ENCODE measurements around the gene DPYSL4. TPM values are rescaled to one million over a fixed set of nuclear protein-coding genes. Genes with fewer than 3 reads are reported as not detected.

Gene DPYSL4
- total RNA-seq, 1 donor from 2014 or later, result 0.53 TPM

- ChIA-PET CTCF (no interaction called here), POLR2A (no interaction called here)
- no peak for DNase-seq
- Mint-ChIP-seq H3K4me3 (no peak overlapping the region), H3K4me1 (peaks cover 4% of the 10 kb centered on the region), H3K27ac (no peak overlapping the region), H3K9me3 (peaks cover 3% of the 10 kb centered on the region), H3K36me3 (ENCODE audit: low read depth) (no peaks in the 10 kb centered on the region), H3K27me3 (peaks cover 20% of the 10 kb centered on the region)
- no peak for ATAC-seq (ENCODE audit: low read depth)
- intact Hi-C loops (cut with micrococcal nuclease), result no loop called here
- no peak for TF ChIP-seq CTCF (IDR thresholded peaks at IDR 0.05)
Measured at GRCh38 chr10:132192991-132193665, 6.4 kb downstream of the DPYSL4 start.

- ChIA-PET CTCF (no interaction called here), POLR2A (no interaction called here)
- H3K27me3 Mint-ChIP-seq, result peaks cover 11% of the 10 kb centered on the region
- H3K27ac Mint-ChIP-seq, result no peak overlapping the region
- H3K4me3 Mint-ChIP-seq, result no peak overlapping the region
- DNase-seq (no peak), ATAC-seq (ENCODE audit: low read depth) (no peak)
- no peaks in the 10 kb centered on the region for H3K36me3 Mint-ChIP-seq (ENCODE audit: low read depth)
- intact Hi-C loops (cut with micrococcal nuclease), result no loop called here
- H3K4me1 Mint-ChIP-seq, result no peaks in the 10 kb centered on the region
- no peak for TF ChIP-seq CTCF (IDR thresholded peaks at IDR 0.05)
- H3K9me3 Mint-ChIP-seq, result peaks cover 3% of the 10 kb centered on the region
Measured at GRCh38 chr10:132193907-132194552, 7.3 kb downstream of the DPYSL4 start.

GRCh38 chr10:132194726-132195125 is 8.0 kb downstream of the DPYSL4 start:
- Mint-ChIP-seq H3K27me3 (peaks cover 4% of the 10 kb centered on the region), H3K4me1 (no peaks in the 10 kb centered on the region), H3K4me3 (no peak overlapping the region), H3K36me3 (ENCODE audit: low read depth) (no peaks in the 10 kb centered on the region), H3K9me3 (peaks cover 3% of the 10 kb centered on the region), H3K27ac (no peak overlapping the region)
- intact Hi-C loops (cut with micrococcal nuclease), result no loop called here
- ATAC-seq (ENCODE audit: low read depth) (no peak), DNase-seq (no peak)
- ChIA-PET POLR2A (no interaction called here), CTCF (no interaction called here)
- no peak for TF ChIP-seq CTCF (IDR thresholded peaks at IDR 0.05)

GRCh38 chr10:132195366-132196075 is 8.8 kb downstream of the DPYSL4 start:
- intact Hi-C loops (cut with micrococcal nuclease), result no loop called here
- no peak for TF ChIP-seq CTCF (IDR thresholded peaks at IDR 0.05)
- H3K36me3 Mint-ChIP-seq (ENCODE audit: low read depth), result no peaks in the 10 kb centered on the region
- no peaks in the 10 kb centered on the region for H3K4me1 Mint-ChIP-seq
- ChIA-PET CTCF (no interaction called here), POLR2A (no interaction called here)
- no peaks in the 10 kb centered on the region for H3K27me3 Mint-ChIP-seq
- ATAC-seq (ENCODE audit: low read depth) (no peak), DNase-seq (no peak)
- no peak overlapping the region for H3K27ac Mint-ChIP-seq
- peaks cover 3% of the 10 kb centered on the region for H3K9me3 Mint-ChIP-seq
- no peak overlapping the region for H3K4me3 Mint-ChIP-seq

Measured in activated B cell treated with CpG ODN at 0.5 μM for 24 hours (primary cell).